Epithelial cell of esophagus (primary cell): ENCODE measurements around the gene CHIT1.
A peak's percentile ranks its signal among the peaks of the same experiment; 100 is the strongest.

Source experiments
- DNase-seq: peaks from one replicate; pipeline ENCODE4 v3.0.0; 2010; ENCODE audit warnings: low read depth
- H3K4me3 ChIP-seq: 2 replicates; pipeline ENCODE4 v1.5.1; 2011; ENCODE audit warnings: mild to moderate bottlenecking, low read length, control low read depth
- TF ChIP-seq, protein P1 (sequence below): IDR thresholded peaks from 2 replicates; pipeline ENCODE4 v1.5.1; 2011; ENCODE audit warnings: low read depth, mild to moderate bottlenecking, low read length, control low read depth, inconsistent platforms; ENCODE audit not compliant: insufficient read depth; ENCODE audit errors: missing control alignments

Gene CHIT1

DNA sequence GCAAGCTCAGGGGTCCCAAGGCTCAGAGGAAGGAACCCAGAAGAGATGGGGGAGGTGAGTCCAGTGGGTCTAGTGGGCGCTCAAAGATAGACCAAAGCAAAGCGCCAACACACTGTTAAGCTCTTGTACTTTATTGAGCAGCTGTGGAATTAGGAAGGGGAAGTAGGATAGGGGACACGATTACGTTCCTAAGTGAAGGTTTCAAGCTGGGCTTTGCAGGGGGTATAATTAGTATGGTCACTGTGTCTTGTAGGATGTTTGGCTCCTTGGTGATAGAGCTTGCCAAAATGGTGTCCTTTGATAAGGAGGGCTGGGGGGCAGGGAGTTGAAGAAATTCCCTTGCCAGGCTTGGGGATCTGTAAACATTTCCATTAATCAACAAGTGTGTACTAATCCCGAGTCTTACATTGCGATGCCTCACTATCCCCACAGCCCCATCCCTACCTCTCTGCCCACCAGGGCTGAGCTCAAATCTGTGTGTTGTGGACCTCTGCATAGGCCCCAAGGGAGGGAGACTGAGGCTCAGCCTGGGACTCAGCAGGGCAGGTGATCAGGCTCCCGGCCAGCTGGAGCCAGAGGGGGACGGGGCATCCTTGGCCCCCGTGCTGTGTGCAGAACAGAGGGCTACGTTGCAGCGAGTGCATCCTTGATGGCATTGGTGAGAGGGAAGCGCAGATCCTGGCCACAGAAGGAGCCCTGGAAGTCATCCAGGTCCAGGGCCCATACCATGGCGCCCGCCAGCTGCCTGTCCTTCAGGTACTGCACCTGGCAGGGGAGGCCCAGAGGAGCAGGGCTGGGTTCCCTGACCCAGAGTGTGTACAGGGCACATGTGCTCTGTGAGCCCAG is 50.4 kb downstream of the CHIT1 start:
- TF ChIP-seq, protein P1, sequence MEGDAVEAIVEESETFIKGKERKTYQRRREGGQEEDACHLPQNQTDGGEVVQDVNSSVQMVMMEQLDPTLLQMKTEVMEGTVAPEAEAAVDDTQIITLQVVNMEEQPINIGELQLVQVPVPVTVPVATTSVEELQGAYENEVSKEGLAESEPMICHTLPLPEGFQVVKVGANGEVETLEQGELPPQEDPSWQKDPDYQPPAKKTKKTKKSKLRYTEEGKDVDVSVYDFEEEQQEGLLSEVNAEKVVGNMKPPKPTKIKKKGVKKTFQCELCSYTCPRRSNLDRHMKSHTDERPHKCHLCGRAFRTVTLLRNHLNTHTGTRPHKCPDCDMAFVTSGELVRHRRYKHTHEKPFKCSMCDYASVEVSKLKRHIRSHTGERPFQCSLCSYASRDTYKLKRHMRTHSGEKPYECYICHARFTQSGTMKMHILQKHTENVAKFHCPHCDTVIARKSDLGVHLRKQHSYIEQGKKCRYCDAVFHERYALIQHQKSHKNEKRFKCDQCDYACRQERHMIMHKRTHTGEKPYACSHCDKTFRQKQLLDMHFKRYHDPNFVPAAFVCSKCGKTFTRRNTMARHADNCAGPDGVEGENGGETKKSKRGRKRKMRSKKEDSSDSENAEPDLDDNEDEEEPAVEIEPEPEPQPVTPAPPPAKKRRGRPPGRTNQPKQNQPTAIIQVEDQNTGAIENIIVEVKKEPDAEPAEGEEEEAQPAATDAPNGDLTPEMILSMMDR: no peak

GRCh38 chr1:203178083-203178482 is 51.4 kb downstream of the CHIT1 start:
- no peak for DNase-seq
- no peak overlapping the region for H3K4me3 ChIP-seq
- TF ChIP-seq, protein P1: no peak

More for the DNA sequence above, 50.4 kb downstream of the CHIT1 start:
- no peak overlapping the region for H3K4me3 ChIP-seq
- DNase-seq: no peak

- DNase-seq: peak; percentile 29
- H3K4me3 ChIP-seq: no peak overlapping the region
- TF ChIP-seq, protein P1: no peak
Observed at GRCh38 chr1:203177470-203178039, 51.9 kb downstream of the CHIT1 start.

DNA sequence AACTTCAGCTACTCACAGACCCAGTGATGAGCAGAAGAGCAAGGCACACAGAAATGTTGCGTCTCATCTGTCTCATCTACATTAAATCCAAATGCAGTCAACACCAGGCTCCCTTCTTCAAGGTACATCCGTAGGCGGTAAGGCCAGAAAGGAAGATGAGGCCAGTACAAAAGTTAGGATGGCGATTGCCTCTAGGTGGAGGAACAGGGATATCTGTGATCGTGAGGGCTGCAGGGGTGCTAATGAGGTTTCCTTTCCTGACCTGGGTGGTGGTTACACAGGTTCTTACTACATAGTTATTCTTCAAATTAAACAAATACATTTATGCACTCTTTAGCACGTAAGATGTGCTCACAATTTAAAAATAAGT is 52.5 kb downstream of the CHIT1 start:
- TF ChIP-seq, protein P1: no peak
- DNase-seq: no peak
- no peak overlapping the region for H3K4me3 ChIP-seq

DNA sequence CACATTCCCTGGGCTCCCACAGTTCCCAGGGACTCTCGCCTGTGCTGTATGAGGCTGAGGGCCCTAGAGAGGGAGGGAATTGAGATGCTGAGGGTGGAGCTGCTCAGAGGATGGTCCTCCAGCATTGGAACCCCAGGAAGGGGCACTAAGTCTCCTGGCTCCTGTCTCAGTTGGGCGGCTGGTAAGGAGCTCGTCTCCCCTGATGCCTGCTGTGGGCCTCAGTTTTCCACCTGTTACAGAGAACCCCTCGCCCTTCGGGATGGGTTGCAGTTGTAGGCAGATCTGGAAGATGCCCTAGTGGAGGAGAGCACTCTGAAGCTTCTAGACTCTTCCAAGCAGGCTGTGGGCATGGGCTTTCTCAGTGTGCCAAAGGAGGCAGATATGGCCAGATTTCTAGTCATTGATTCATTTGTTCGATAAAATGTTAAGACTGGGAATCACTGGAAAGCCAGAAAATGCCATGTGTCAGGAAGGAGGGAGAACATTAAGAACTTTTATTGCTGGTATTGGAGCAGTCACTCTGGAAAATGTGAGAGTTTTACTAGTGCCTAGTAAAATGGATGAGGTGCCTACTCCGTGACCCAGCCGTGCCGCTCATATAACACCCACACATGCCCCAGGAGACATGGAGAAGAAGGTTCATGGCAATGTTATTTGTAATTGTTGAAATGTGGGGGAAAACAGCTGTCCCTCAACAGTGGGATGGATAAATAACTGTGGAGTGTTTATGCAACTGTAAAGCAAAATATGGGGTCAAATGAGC is 53.0 kb downstream of the CHIT1 start:
- TF ChIP-seq, protein P1: no peak
- DNase-seq: no peak

DNA sequence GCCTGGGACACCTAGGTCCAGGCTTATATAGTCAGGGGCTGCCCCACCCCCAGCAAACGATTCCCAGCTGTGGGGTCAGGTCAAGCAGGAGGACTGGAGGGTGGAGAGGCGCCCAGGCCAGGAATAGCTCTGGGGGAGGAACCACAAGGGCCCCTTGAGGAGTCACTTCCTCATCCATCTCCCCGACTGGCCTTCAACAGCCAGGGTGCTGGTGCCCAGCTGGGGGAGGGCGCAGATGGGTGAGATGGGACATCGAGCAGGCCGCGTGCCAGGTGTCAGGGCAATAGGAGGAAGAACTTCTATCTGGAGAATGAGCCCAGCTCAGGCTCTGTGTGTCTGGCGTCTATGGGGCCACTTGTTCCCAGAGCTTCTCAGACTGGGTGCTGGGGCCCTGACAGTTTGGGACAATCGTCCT is 53.6 kb downstream of the CHIT1 start:
- DNase-seq: no peak

More for the DNA sequence above, 53.0 kb downstream of the CHIT1 start:
- H3K4me3 ChIP-seq: no peak overlapping the region

More for the DNA sequence above, 53.6 kb downstream of the CHIT1 start:
- TF ChIP-seq, protein P1: no peak
- no peak overlapping the region for H3K4me3 ChIP-seq
